Endothelial cell of umbilical vein (primary cell): ENCODE data around the gene ANXA2. TPM values are rescaled to one million over a fixed set of nuclear protein-coding genes. Genes with fewer than 3 reads are reported as not detected.

Experiments
- BruUV-seq: library from RNA; stranded (reverse); fragments of 400-500 nt; replicated peaks from 2 replicates; lab custom pipeline; 2021; lab: Mats Ljungman, UMichigan
- CTCF ChIA-PET: fragments of 300-600, 350-600 bp; sonication (Branson Sonifier 250); formaldehyde crosslinking; loops from one replicate; lab custom pipeline; 2021; ENCODE audit warnings: antibody characterized with exemption, inconsistent platforms; lab: Charles Lee
- POLR2A ChIA-PET: fragments of 300-600, 350-600 bp; sonication (Branson Sonifier 250); formaldehyde crosslinking; loops from one replicate; lab custom pipeline; 2021; ENCODE audit warnings: antibody characterized with exemption, inconsistent platforms; lab: Charles Lee
- DNase-seq: peaks from one replicate; pipeline ENCODE4 v3.0.0-alpha.2; 2011; ENCODE audit warnings: low read depth, low spot score
- FAIRE-seq: peaks from 2 replicates; lab custom pipeline; 2011; peaks lifted over from hg19 to GRCh38; lab: Jason Lieb, UNC
- H2AFZ ChIP-seq: 2 replicates; pipeline ENCODE4 v1.6.0; 2012; ENCODE audit warnings: low read depth, low read length, control low read depth, inconsistent platforms
- H3K27ac ChIP-seq: 2 replicates; pipeline ENCODE4 v1.5.1; 2011; ENCODE audit warnings: low read depth, mild to moderate bottlenecking, control low read depth, low read length, moderate library complexity; ENCODE audit not compliant: insufficient read depth
- H3K27me3 ChIP-seq, 2 experiments: 2 replicates each; pipeline versions ENCODE4 v1.6.0 to v1.6.1; 2011; ENCODE audit warnings: low read length in 2 of 2, mixed read lengths in 1 of 2; ENCODE audit not compliant: control insufficient read depth in 2 of 2, insufficient read depth in 2 of 2
- H3K36me3 ChIP-seq, 2 experiments: 2 replicates in 1 of 2; 3 replicates in 1 of 2; pipeline ENCODE4 v1.5.1; 2011; ENCODE audit warnings: low read length in 2 of 2, mild to moderate bottlenecking in 1 of 2, moderate library complexity in 1 of 2; ENCODE audit not compliant: control insufficient read depth in 2 of 2, insufficient read depth in 2 of 2; ENCODE audit errors: extremely low read depth in 1 of 2
- H3K4me1 ChIP-seq: 3 replicates; pipeline ENCODE4 v1.5.1; 2011; ENCODE audit warnings: mild to moderate bottlenecking, low read length; ENCODE audit not compliant: control insufficient read depth, insufficient read depth; ENCODE audit errors: extremely low read depth
- H3K4me2 ChIP-seq: 2 replicates; pipeline ENCODE4 v1.6.1; 2011; ENCODE audit warnings: low read length, control low read depth, mixed read lengths; ENCODE audit not compliant: insufficient read depth
- H3K4me3 ChIP-seq, 3 experiments: fragments of 200-600 bp in 1 of 3; sonication (generic), shearing (Covaris generic) in 1 of 3; replicated peaks in 1 of 3; 2 replicates each; pipeline ENCODE4 v1.5.1; 2011 to 2016; ENCODE audit warnings: control low read depth in 3 of 3, low read length in 3 of 3, mild to moderate bottlenecking in 2 of 3, inconsistent platforms in 1 of 3, low read depth in 1 of 3, moderate library complexity in 1 of 3; ENCODE audit not compliant: insufficient read depth in 1 of 3
- H3K79me2 ChIP-seq: 2 replicates; pipeline ENCODE4 v1.6.0; 2012; ENCODE audit warnings: low read length, inconsistent platforms; ENCODE audit not compliant: control insufficient read depth, insufficient read depth
- H3K9ac ChIP-seq: replicated peaks from 2 replicates; pipeline ENCODE3; 2011; ENCODE audit warnings: low read length, control low read depth; ENCODE audit not compliant: insufficient read depth; ENCODE audit errors: extremely low read depth
- H3K9me1 ChIP-seq: replicated peaks from 3 replicates; pipeline ENCODE4 v1.6.0; 2011; ENCODE audit warnings: mild to moderate bottlenecking, low read length; ENCODE audit not compliant: control insufficient read depth, insufficient read depth; ENCODE audit errors: extremely low read depth
- H3K9me3 ChIP-seq: replicated peaks from 2 replicates; pipeline ENCODE4 v1.5.1; 2012; ENCODE audit warnings: low read length, inconsistent platforms; ENCODE audit not compliant: control insufficient read depth, insufficient read depth
- H4K20me1 ChIP-seq: replicated peaks from 2 replicates; pipeline ENCODE3; 2011; ENCODE audit warnings: mild to moderate bottlenecking, low read length; ENCODE audit not compliant: control insufficient read depth, insufficient read depth; ENCODE audit errors: extremely low read depth
- CTCF ChIP-seq, 2 donors: IDR thresholded peaks; 1 replicate in 1 of 2; 2 replicates in 1 of 2; pipeline ENCODE4 v1.5.1; 2011; ENCODE audit warnings: low read length in 2 of 2, mild to moderate bottlenecking in 2 of 2, moderate library complexity in 2 of 2, control low read depth in 1 of 2, inconsistent platforms in 1 of 2, low read depth in 1 of 2; ENCODE audit not compliant: insufficient read depth in 1 of 2; ENCODE audit errors: extremely low read depth in 1 of 2
- EZH2 ChIP-seq: IDR thresholded peaks from 2 replicates; pipeline ENCODE4 v1.6.1; 2012; ENCODE audit warnings: borderline replicate concordance, low read depth, mild to moderate bottlenecking, moderate library complexity, low read length, inconsistent platforms; ENCODE audit not compliant: severe bottlenecking
- FOS ChIP-seq: IDR thresholded peaks from 2 replicates; pipeline ENCODE4 v1.6.1; 2011; ENCODE audit warnings: mild to moderate bottlenecking, low read length, moderate library complexity, borderline replicate concordance; ENCODE audit not compliant: insufficient read depth
- GATA2 ChIP-seq: IDR thresholded peaks from 2 replicates; pipeline ENCODE4 v1.7.0; 2011; ENCODE audit warnings: low read depth, mild to moderate bottlenecking, moderate library complexity, mixed read lengths, low read length; ENCODE audit not compliant: insufficient read length, insufficient read depth
- JUN ChIP-seq: IDR thresholded peaks from 2 replicates; pipeline ENCODE4 v1.6.1; 2011; ENCODE audit warnings: borderline replicate concordance, low read depth; ENCODE audit not compliant: insufficient read length, insufficient read depth
- POLR2AphosphoS5 ChIP-seq: IDR thresholded peaks from 2 replicates; pipeline ENCODE4 v1.6.1; 2012; ENCODE audit warnings: low read depth, mild to moderate bottlenecking, control low read depth, low read length, moderate library complexity; ENCODE audit not compliant: insufficient read depth
- dilution Hi-C: fragments of 300-500 bp; cut with MboI; formaldehyde crosslinking; loops from one replicate; pipeline ENCODE4 v1.15.0; 2019; ENCODE audit warnings: low sequenced_read_pairs; ENCODE audit not compliant: extremely low pct_ligation_motif_present
- intact Hi-C: fragments of 100-400 bp; cut with micrococcal nuclease; formaldehyde crosslinking; loops from one replicate; pipeline ENCODE4 v1.10.0; 2022
- polyA plus RNA-seq, 4 experiments: library from polyadenylated mRNA; depleted of rRNA in 3 of 4; stranded (reverse) in 3 of 4; unstranded in 1 of 4; fragments of >200 nt; gene quantifications; 2 replicates each; pipeline versions ENCODE4 v1.2.1 to v1.2.3, GENCODE V29; 2011 to 2012; ENCODE audit warnings: missing spikeins in 1 of 4
- total RNA-seq: library from RNA; stranded (reverse); gene quantifications from 2 replicates; pipeline ENCODE4 v1.2.3, GENCODE V29; 2021

ANXA2 gene
- total and polyA plus RNA-seq, 2 donors (not counting 3 experiments of a cell fraction or from before 2014, with no cell fraction given), result 2,725 to 3,299 TPM

GRCh38 chr15:60426870-60427508 lies 29.2 kb upstream of the ANXA2 start:
- no peaks in the 10 kb centered on the region for H4K20me1 ChIP-seq
- no peaks in the 10 kb centered on the region for H3K9me3 ChIP-seq
- POLR2A ChIA-PET, result no interaction called here
- peaks cover 28% of the 10 kb centered on the region for H3K4me1 ChIP-seq
- H3K79me2 ChIP-seq, result peaks cover 2% of the 10 kb centered on the region
- no peak overlapping the region for H3K9ac ChIP-seq
- no peak overlapping the region for H3K27ac ChIP-seq
- intact Hi-C loops (no loop called here), dilution Hi-C loops (no loop called here)
- no peak for TF ChIP-seq GATA2
- TF ChIP-seq CTCF (IDR thresholded peaks at IDR 0.05; ENCODE audit: extremely low read depth in 1 of 2, insufficient read depth in 1 of 2, low read depth in 1 of 2, low read length in 2 of 2), result no peak
- TF ChIP-seq FOS, result peak; percentile 56
- no peak for TF ChIP-seq JUN
- no peak for TF ChIP-seq POLR2AphosphoS5
- TF ChIP-seq EZH2, result no peak
- H3K4me3 ChIP-seq, result no peak overlapping the region
- H3K27me3 ChIP-seq, result no peaks in the 10 kb centered on the region
- H2AFZ ChIP-seq, result no peak overlapping the region
- no TSS peak for BruUV-seq
- FAIRE-seq (no peak), DNase-seq (peak; percentile 26)
- H3K36me3 ChIP-seq, result peaks cover 0 to 4% of the 10 kb centered on the region in 2 experiments
- no peaks in the 10 kb centered on the region for H3K9me1 ChIP-seq
- H3K4me2 ChIP-seq, result peak overlapping the region; percentile 19
- CTCF ChIA-PET, result interaction anchor here (1.3 kb wide), 2 partner anchors 17 to 67 kb away, joined by 3 to 4 read pairs; no protein-coding TSS in a partner anchor
